ENCODE results near the gene EIF3D.

DNA sequence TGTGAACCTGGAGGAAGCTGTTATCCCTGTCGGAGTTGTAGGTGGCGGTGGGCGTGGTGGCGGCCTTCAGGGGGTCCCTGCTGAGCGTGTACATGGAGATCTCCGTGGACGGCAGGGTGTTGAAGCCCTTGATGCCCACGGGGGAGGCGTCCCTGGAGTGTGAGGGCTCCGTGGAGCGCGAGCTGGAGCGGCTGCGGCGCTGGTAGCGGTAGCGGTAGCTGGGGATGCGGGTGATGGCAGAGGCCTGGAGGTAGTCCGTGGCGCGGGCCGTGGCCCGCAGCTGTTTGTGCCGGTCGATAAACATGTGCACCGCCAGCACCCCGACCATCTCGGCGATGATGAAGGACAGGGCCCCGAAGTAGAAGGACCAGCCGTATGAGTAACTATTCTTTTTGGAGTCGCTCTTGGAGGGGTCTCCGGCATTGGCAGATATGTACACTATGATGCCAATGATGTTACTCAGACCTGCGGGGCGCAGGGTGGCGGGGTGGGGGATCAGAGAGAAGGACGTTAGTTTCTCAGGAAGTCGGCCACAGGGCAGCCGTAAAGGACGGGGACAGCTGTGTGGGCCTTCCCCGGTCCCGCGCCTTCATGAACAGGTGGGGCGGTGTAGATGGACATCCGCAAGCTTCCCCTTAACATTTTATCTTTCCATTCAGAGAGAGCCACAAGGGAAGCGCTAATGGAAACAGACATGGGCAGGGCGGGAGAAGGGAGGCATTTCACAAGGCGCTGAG lies 35.6 kb upstream of the EIF3D start:
- TF ChIP-seq GATA2 (IDR thresholded peaks at IDR 0.05; ENCODE audit: low read depth, low read length) (no peak), GATA3 (IDR thresholded peaks at IDR 0.05; ENCODE audit: low read depth, low read length) (no peak)

Data from SH-SY5Y (cell line).